ENCODE results near the gene HOXA5.
A peak's percentile ranks its signal among the peaks of the same experiment; 100 is the strongest.

HOXA5 gene

DNA sequence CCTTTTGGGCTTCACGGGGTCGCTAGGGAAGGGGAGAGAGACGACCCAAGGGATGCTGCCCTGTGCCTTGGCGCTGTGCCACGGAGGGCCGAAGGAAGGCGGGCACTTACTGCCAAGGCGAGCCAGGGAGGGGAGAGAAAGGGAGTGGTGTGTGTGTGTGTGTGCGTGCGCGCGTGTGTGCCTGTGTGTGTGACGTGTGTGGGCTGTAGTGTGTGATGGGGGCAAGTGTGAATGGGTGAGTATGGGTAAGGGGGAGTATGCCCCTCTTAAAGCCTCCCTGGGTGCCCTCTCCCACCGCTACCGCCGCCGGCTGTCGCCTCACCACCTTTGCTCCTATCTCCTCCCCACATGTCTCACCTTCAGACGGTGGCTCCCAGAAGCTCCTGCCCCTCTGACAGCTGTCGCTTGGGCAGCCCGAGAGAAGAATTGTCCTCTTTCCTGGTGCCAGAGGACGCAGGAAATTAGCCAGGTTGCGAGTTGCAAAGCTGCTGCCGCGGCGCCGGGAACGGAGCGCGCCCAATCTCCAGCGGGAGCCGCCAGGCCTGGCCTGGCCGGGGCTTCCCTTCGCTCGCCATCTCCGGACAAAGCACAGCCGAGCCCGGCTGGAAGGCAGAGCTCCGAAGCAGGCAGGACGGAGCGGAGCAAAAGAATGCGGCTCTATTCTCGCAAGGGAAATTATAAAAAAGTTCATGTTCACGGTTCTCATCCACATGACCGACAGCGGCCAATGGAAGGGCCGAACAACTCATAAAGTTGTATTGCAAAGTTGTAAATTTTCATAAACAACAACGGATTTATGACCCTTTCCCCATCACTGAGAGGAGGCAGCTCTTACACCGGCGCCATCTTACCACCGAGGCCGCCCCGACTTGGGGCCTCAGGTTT, 8.7 kb upstream of the HOXA5 start, which contains the start of gene HOXA3:
Gene HOXA3 (minus strand): TSS at position 653 of the 885 bp plus-strand sequence. CDS start 41,943 bp downstream, outside the sequence.
- Histone ChIP-seq H3K4me2 (ENCODE audit: low read length) (peak within 1 kb of the TSS; percentile 92), H3K4me3 (ENCODE audit: low read depth, low read length) (peak within 1 kb of the TSS; percentile 57), H3K79me2 (no peaks in the 10 kb centered on the region), H3K9me3 (ENCODE audit: control insufficient read depth, low read length) (no peaks in the 10 kb centered on the region), H3K36me3 (ENCODE audit: control insufficient read depth, insufficient read depth, low read length) (no peaks in the 10 kb centered on the region), H3K9ac (no peak within 1 kb of the TSS), H3K27ac (no peak within 1 kb of the TSS), H3K27me3 (ENCODE audit: control insufficient read depth, insufficient read depth, low read length) (peaks cover 16% of the 10 kb centered on the region), H3K4me1 (no peaks in the 10 kb centered on the region), H2AFZ (peak within 1 kb of the TSS; percentile 20)
- TF ChIP-seq, protein P1, sequence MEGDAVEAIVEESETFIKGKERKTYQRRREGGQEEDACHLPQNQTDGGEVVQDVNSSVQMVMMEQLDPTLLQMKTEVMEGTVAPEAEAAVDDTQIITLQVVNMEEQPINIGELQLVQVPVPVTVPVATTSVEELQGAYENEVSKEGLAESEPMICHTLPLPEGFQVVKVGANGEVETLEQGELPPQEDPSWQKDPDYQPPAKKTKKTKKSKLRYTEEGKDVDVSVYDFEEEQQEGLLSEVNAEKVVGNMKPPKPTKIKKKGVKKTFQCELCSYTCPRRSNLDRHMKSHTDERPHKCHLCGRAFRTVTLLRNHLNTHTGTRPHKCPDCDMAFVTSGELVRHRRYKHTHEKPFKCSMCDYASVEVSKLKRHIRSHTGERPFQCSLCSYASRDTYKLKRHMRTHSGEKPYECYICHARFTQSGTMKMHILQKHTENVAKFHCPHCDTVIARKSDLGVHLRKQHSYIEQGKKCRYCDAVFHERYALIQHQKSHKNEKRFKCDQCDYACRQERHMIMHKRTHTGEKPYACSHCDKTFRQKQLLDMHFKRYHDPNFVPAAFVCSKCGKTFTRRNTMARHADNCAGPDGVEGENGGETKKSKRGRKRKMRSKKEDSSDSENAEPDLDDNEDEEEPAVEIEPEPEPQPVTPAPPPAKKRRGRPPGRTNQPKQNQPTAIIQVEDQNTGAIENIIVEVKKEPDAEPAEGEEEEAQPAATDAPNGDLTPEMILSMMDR (IDR thresholded peaks at IDR 0.05): no peak

DNA sequence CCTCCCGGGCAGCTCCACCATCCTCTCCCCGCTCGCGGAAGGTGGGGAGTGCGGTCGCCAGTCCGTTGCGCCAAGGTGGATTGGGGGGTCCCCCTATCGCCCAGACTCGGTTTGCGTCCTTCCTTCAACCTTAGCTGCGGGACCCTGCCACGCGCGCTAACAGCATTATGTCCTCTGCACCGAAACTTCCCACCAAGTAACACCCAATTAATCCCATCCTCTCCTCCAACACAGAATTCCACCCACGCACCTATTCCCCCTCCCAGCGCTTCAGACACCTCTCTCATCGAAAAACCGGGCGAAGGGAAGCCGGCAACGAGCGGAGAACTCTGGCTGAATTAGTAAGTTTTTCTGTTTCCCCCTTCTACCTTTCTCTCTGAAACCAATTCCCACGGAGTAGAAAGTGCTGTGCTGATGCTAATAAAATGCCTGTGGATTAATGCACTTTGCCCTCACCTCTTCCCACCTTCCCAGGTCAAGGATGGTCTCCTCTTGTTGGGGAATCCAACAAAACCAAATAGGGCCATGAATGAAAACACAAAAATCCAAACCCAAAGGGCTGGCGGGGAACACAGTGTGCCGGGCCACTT, 8.0 kb upstream of the HOXA5 start:
- H3K4me1 ChIP-seq: no peaks in the 10 kb centered on the region
- H3K36me3 ChIP-seq (ENCODE audit: control insufficient read depth, insufficient read depth, low read length): no peaks in the 10 kb centered on the region
- H3K27me3 ChIP-seq (ENCODE audit: control insufficient read depth, insufficient read depth, low read length): peaks cover 12% of the 10 kb centered on the region
- H2AFZ ChIP-seq: peak overlapping the region; percentile 75
- TF ChIP-seq, protein P1 (IDR thresholded peaks at IDR 0.05): no peak
- no peak overlapping the region for H3K9ac ChIP-seq
- no peaks in the 10 kb centered on the region for H3K9me3 ChIP-seq (ENCODE audit: control insufficient read depth, low read length)
- peak overlapping the region; percentile 92 for H3K4me2 ChIP-seq (ENCODE audit: low read length)
- H3K4me3 ChIP-seq (ENCODE audit: low read depth, low read length): peak overlapping the region; percentile 57
- H3K27ac ChIP-seq: no peak overlapping the region
- H3K79me2 ChIP-seq: no peaks in the 10 kb centered on the region

DNA sequence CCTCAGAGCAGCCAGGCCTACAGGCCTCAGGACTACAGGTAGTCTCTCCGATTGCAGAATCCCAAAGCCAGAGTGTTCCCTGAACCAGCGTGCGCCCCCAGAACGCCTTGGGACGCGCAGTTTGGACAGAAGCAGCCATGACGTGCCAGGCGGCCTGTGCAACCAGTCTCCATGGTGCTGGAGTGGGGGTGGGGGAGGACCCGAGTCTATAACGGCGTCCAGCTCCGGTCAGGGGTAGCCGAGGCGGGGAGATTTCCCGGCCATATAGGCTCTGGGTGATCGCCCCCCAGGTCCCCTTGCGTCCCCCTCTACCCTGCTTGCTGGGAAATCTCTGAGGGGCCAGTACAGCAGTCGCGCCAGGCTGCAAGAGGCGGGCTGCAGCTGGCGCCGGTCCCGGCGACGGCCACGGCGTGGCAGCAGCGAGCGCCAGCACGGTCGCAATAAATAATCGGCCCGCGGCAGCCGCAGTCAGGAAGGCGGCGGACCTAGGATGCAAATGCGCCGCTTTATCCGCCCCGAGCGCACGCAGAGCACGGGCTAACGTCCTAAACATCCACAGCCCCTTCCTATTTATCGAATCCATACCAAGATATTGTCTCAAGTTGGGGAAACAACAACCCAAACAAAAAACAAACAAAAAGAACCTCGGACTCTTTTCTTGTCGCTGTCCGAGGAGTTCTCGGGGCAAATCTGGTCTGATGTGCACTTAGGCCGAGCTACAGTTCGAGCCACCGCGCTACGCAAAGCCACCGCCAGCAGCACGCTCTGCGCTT, 7.3 kb upstream of the HOXA5 start:
- Histone ChIP-seq H3K9me3 (ENCODE audit: control insufficient read depth, low read length) (no peaks in the 10 kb centered on the region), H3K27ac (no peak overlapping the region), H3K4me3 (ENCODE audit: low read depth, low read length) (peak overlapping the region; percentile 57), H3K9ac (no peak overlapping the region), H3K4me2 (ENCODE audit: low read length) (peak overlapping the region; percentile 92), H3K36me3 (ENCODE audit: control insufficient read depth, insufficient read depth, low read length) (no peaks in the 10 kb centered on the region), H3K79me2 (no peaks in the 10 kb centered on the region), H3K4me1 (no peaks in the 10 kb centered on the region), H3K27me3 (ENCODE audit: control insufficient read depth, insufficient read depth, low read length) (peaks cover 6% of the 10 kb centered on the region), H2AFZ (peak overlapping the region; percentile 75)
- TF ChIP-seq, protein P1 (IDR thresholded peaks at IDR 0.05): peak; percentile 79

DNA sequence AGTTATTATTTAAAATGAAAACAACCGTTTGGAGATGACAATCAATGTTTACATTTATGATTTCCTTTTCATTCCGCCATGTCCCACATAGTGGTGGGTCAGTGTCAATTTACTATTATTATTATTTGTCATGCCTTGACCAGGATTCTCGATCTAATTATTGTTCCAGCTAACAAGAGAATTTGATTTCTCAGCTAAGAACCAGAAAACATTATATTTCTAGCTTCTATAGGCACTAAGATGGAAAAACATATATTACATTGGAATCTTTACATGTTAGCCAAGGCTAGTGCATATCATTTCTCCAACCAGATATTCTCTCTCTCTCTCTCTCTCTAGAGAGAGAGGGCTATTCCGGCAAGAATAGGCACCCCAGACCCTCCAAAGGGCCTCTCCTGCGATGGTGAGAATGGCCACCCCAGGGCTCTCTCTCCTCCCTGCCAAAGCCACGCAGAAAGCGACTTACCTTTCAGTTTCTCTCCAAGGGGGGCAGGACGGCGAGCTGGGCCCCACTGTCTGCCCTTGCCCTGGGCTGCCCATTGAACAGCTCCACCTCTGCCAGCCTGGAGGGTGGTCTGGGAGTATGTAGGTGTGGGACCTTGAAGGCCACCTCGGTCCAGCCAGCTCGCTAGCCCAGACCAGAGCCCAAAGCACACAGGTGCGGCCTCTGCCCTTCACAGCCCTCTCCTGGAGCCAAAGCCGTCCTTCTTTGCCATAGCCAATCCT, 6.5 kb upstream of the HOXA5 start:
- H3K9ac ChIP-seq: no peak overlapping the region
- H3K27me3 ChIP-seq (ENCODE audit: control insufficient read depth, insufficient read depth, low read length): peaks cover 3% of the 10 kb centered on the region
- H3K4me1 ChIP-seq: no peaks in the 10 kb centered on the region
- peak overlapping the region; percentile 57 for H3K4me3 ChIP-seq (ENCODE audit: low read depth, low read length)
- no peak overlapping the region for H2AFZ ChIP-seq
- peak overlapping the region; percentile 92 for H3K4me2 ChIP-seq (ENCODE audit: low read length)
- H3K79me2 ChIP-seq: no peaks in the 10 kb centered on the region
- H3K27ac ChIP-seq: no peak overlapping the region
- no peaks in the 10 kb centered on the region for H3K9me3 ChIP-seq (ENCODE audit: control insufficient read depth, low read length)
- TF ChIP-seq, protein P1 (IDR thresholded peaks at IDR 0.05): no peak
- H3K36me3 ChIP-seq (ENCODE audit: control insufficient read depth, insufficient read depth, low read length): no peaks in the 10 kb centered on the region

Data from parathyroid adenoma (tissue), 2 donors.